ENCODE data around the gene CD151. TPM values are rescaled to one million over a fixed set of nuclear protein-coding genes. Genes with fewer than 3 reads are reported as not detected.

Gene CD151
- total RNA-seq, 1 experiment from 2014 or later, result 127 TPM

- peak overlapping the region; percentile 99 for H3K27ac ChIP-seq (ENCODE audit: low read depth, low read length, poor library complexity, severe bottlenecking)
- BruUV-seq (replicated peaks), result TSS peak; percentile 62
Observed at GRCh38 chr11:808427-809286, 24.1 kb upstream of the CD151 start.

GRCh38 chr11:809287-810039, 23.3 kb upstream of the CD151 start, which contains the start of gene RPLP2:
RPLP2 (plus strand) TSS chr11:809967; CDS start chr11:810235, 268 bp downstream.
- peaks cover 29% of the 10 kb centered on the region for H3K36me3 ChIP-seq (ENCODE audit: insufficient read depth, low read length, poor library complexity, severe bottlenecking)
- peak; percentile 98 for DNase-seq (ENCODE audit: low spot score)
- H3K4me1 ChIP-seq (ENCODE audit: insufficient read depth, low read length, poor library complexity, severe bottlenecking), result peaks cover 11% of the 10 kb centered on the region
- TF ChIP-seq EZH2 (IDR thresholded peaks at IDR 0.05; ENCODE audit: borderline replicate concordance, low read depth, low read length, poor library complexity, severe bottlenecking), result no peak
- TF ChIP-seq CTCF (conservative IDR thresholded peaks at IDR 0.05; ENCODE audit: low read depth, low read length), result no peak
- CTCF ChIA-PET, result interaction anchor here (0.5 kb wide), 1 partner anchor 20 kb away, joined by 5 read pairs; the partner anchor contains the start of gene CEND1
- POLR2A ChIA-PET (ENCODE audit: low non-redundant PET), result interaction anchor here (0.8 kb wide), 1 partner anchor 10 kb away, joined by 8 read pairs; the partner anchor contains the start of gene PNPLA2
- peak within 1 kb of the TSS; percentile 95 for H3K4me3 ChIP-seq (ENCODE audit: low read depth, low read length, poor library complexity, severe bottlenecking)
- peak within 1 kb of the TSS; percentile 99 for H3K27ac ChIP-seq (ENCODE audit: low read depth, low read length, poor library complexity, severe bottlenecking)
- H3K9me3 ChIP-seq (ENCODE audit: low read depth, low read length, poor library complexity, severe bottlenecking), result no peaks in the 10 kb centered on the region
- BruUV-seq (replicated peaks), result no TSS peak
- intact Hi-C loops (cut with micrococcal nuclease; ENCODE audit: unreplicated experiment), result no loop called here
- H3K27me3 ChIP-seq (replicated peaks; ENCODE audit: insufficient read depth, low read depth, low read length, poor library complexity), result no peaks in the 10 kb centered on the region

More at GRCh38 chr11:808427-809286, 24.1 kb upstream of the CD151 start:
- POLR2A ChIA-PET (ENCODE audit: low non-redundant PET), result no interaction called here
- TF ChIP-seq CTCF (conservative IDR thresholded peaks at IDR 0.05; ENCODE audit: low read depth, low read length) (no peak), EZH2 (IDR thresholded peaks at IDR 0.05; ENCODE audit: borderline replicate concordance, low read depth, low read length, poor library complexity, severe bottlenecking) (no peak)
- Histone ChIP-seq H3K9me3 (ENCODE audit: low read depth, low read length, poor library complexity, severe bottlenecking) (no peaks in the 10 kb centered on the region), H3K4me1 (ENCODE audit: insufficient read depth, low read length, poor library complexity, severe bottlenecking) (peaks cover 11% of the 10 kb centered on the region), H3K36me3 (ENCODE audit: insufficient read depth, low read length, poor library complexity, severe bottlenecking) (peaks cover 27% of the 10 kb centered on the region), H3K27me3 (replicated peaks; ENCODE audit: insufficient read depth, low read depth, low read length, poor library complexity) (no peaks in the 10 kb centered on the region), H3K4me3 (ENCODE audit: low read depth, low read length, poor library complexity, severe bottlenecking) (peak overlapping the region; percentile 95)
- intact Hi-C loops (cut with micrococcal nuclease; ENCODE audit: unreplicated experiment), result no loop called here
- CTCF ChIA-PET, result interaction anchor here (0.5 kb wide), 1 partner anchor 19 kb away, joined by 5 read pairs; the partner anchor contains the start of gene CEND1
- DNase-seq (ENCODE audit: low spot score), result no peak

- no TSS peak for BruUV-seq (replicated peaks)
- intact Hi-C loops (cut with micrococcal nuclease; ENCODE audit: unreplicated experiment), result no loop called here
- Histone ChIP-seq H3K4me1 (ENCODE audit: insufficient read depth, low read length, poor library complexity, severe bottlenecking) (peaks cover 11% of the 10 kb centered on the region), H3K9me3 (ENCODE audit: low read depth, low read length, poor library complexity, severe bottlenecking) (no peaks in the 10 kb centered on the region), H3K27me3 (replicated peaks; ENCODE audit: insufficient read depth, low read depth, low read length, poor library complexity) (no peaks in the 10 kb centered on the region), H3K4me3 (ENCODE audit: low read depth, low read length, poor library complexity, severe bottlenecking) (peak overlapping the region; percentile 95), H3K36me3 (ENCODE audit: insufficient read depth, low read length, poor library complexity, severe bottlenecking) (peaks cover 29% of the 10 kb centered on the region), H3K27ac (ENCODE audit: low read depth, low read length, poor library complexity, severe bottlenecking) (peak overlapping the region; percentile 99)
- TF ChIP-seq EZH2 (IDR thresholded peaks at IDR 0.05; ENCODE audit: borderline replicate concordance, low read depth, low read length, poor library complexity, severe bottlenecking), result no peak
- TF ChIP-seq CTCF (conservative IDR thresholded peaks at IDR 0.05; ENCODE audit: low read depth, low read length), result no peak
- no peak for DNase-seq (ENCODE audit: low spot score)
- POLR2A ChIA-PET (ENCODE audit: low non-redundant PET), result interaction anchor here (0.8 kb wide), 1 partner anchor 9 kb away, joined by 8 read pairs; the partner anchor contains the start of gene PNPLA2
- CTCF ChIA-PET, result no interaction called here
Observed at GRCh38 chr11:810040-810567, 22.6 kb upstream of the CD151 start.
